GM23248 (cell line): ENCODE measurements around the gene CUZD1. TPM values are rescaled to one million over a fixed set of nuclear protein-coding genes. Genes with fewer than 3 reads are reported as not detected.
"Not testable (repeated sequence)": the region's sequence is repeated elsewhere in the genome, so short reads cannot be mapped to it uniquely, and the experiment has no call there.

Source experiments
- DNase-seq: peaks from one replicate; pipeline ENCODE4 v3.0.0-alpha.2; 2015
- H2AFZ ChIP-seq: fragments of 200-600 bp; sonication (generic); 2 replicates; pipeline ENCODE4 v1.6.1; 2016; ENCODE audit warnings: antibody characterized with exemption
- H3F3A ChIP-seq: fragments of 200-600 bp; sonication (generic); 2 replicates; pipeline ENCODE4 v1.6.1; 2016; ENCODE audit warnings: mild to moderate bottlenecking, antibody characterized with exemption, mixed run types; ENCODE audit not compliant: insufficient read depth
- H3K27ac ChIP-seq: fragments of 200-600 bp; sonication (generic); 2 replicates; pipeline ENCODE4 v1.5.1; 2016; ENCODE audit warnings: mild to moderate bottlenecking
- H3K27me3 ChIP-seq: fragments of 200-600 bp; sonication (generic); replicated peaks from 2 replicates; pipeline ENCODE4 v1.6.1; 2016; ENCODE audit warnings: mild to moderate bottlenecking; ENCODE audit not compliant: insufficient read depth
- H3K36me3 ChIP-seq: fragments of 200-600 bp; sonication (generic); 2 replicates; pipeline ENCODE4 v1.6.1; 2016; ENCODE audit warnings: low read depth, mild to moderate bottlenecking
- H3K4me1 ChIP-seq: fragments of 200-600 bp; sonication (generic); 2 replicates; pipeline ENCODE4 v1.6.1; 2016; ENCODE audit warnings: mild to moderate bottlenecking; ENCODE audit not compliant: insufficient read depth
- H3K4me2 ChIP-seq: fragments of 200-600 bp; sonication (generic); one replicate; pipeline ENCODE4 v1.6.1; 2016; ENCODE audit warnings: mild to moderate bottlenecking; ENCODE audit not compliant: unreplicated experiment
- H3K4me3 ChIP-seq: fragments of 200-600 bp; sonication (generic); 2 replicates; pipeline ENCODE4 v1.5.1; 2016; ENCODE audit warnings: mild to moderate bottlenecking
- H3K79me2 ChIP-seq: fragments of 200-600 bp; sonication (generic); 2 replicates; pipeline ENCODE4 v1.6.1; 2016; ENCODE audit warnings: mild to moderate bottlenecking; ENCODE audit not compliant: insufficient read depth
- H3K9ac ChIP-seq: fragments of 200-600 bp; sonication (generic); 2 replicates; pipeline ENCODE4 v1.6.1; 2016; ENCODE audit warnings: mild to moderate bottlenecking
- H3K9me2 ChIP-seq: fragments of 200-600 bp; sonication (generic); 2 replicates; pipeline ENCODE4 v1.6.1; 2016; ENCODE audit warnings: mixed run types, mild to moderate bottlenecking, moderate library complexity; ENCODE audit not compliant: insufficient read depth
- H3K9me3 ChIP-seq: fragments of 200-600 bp; sonication (generic); one replicate; pipeline ENCODE4 v1.6.1; 2017; ENCODE audit warnings: low read depth
- H4K20me1 ChIP-seq: fragments of 200-600 bp; sonication (generic); 2 replicates; pipeline ENCODE4 v1.6.0; 2016; ENCODE audit not compliant: insufficient read depth
- EZH2 ChIP-seq: fragments of 200-600 bp; sonication (generic); IDR thresholded peaks from 2 replicates; pipeline ENCODE4 v1.6.1; 2018; ENCODE audit warnings: antibody characterized with exemption, mild to moderate bottlenecking; ENCODE audit not compliant: insufficient read depth, poor library complexity, severe bottlenecking
- EZH2phosphoT487 ChIP-seq: fragments of 200-600 bp; sonication (generic); IDR thresholded peaks from 2 replicates; pipeline ENCODE4 v1.6.1; 2018; ENCODE audit warnings: antibody characterized with exemption, moderate library complexity, mild to moderate bottlenecking, low read depth; ENCODE audit not compliant: insufficient read depth
- WGBS, 2 experiments: methylation state at CpG; one replicate each; pipeline ENCODE4 v1.1.6; 2015 to 2017; ENCODE audit warnings: low lambda C conversion rate in 2 of 2, low coverage in 1 of 2; ENCODE audit errors: missing lambda C conversion rate in 2 of 2; 5-methylcytosine and 5-hydroxymethylcytosine counted together
- in situ Hi-C: fragments of 300-500 bp; cut with MboI; formaldehyde crosslinking; loops from 2 replicates; pipeline ENCODE4 v1.15.0; 2020
- polyA plus RNA-seq: library from polyadenylated mRNA; unstranded; fragments of >200 nt; fragmentation: Nextera tagmentation; extraction: Ambion mirVana; gene quantifications from 2 replicates; pipeline ENCODE4 v1.2.1, GENCODE V29; 2016
- total RNA-seq: library from RNA; depleted of rRNA; stranded (reverse); fragments of >200 nt; shearing (Covaris generic); gene quantifications from 2 replicates; pipeline ENCODE4 v1.2.3, GENCODE V29; 2014

Gene CUZD1
- total and polyA plus RNA-seq, 2 experiments from 2014 or later: 0.11 to 0.31 TPM

- Histone ChIP-seq H3K4me1 (peaks cover 54% of the 10 kb centered on the region), H3K36me3 (no peaks in the 10 kb centered on the region), H3K27ac (peak overlapping the region; percentile 38), H3K27me3 (no peaks in the 10 kb centered on the region), H2AFZ (no peak overlapping the region), H3K9ac (no peak overlapping the region), H3K4me2 (no peak overlapping the region), H3F3A (peaks cover 14% of the 10 kb centered on the region; the same call in 1 of the 2 replicates), H3K9me2 (no peaks in the 10 kb centered on the region), H4K20me1 (no peaks in the 10 kb centered on the region), H3K79me2 (peaks cover 85% of the 10 kb centered on the region), H3K4me3 (no peak overlapping the region), H3K9me3 (no peaks in the 10 kb centered on the region)
- in situ Hi-C loops: no loop called here
- WGBS, 2 experiments: 99 to 100% methylated on average over 2 of the region's 2 CpGs
- TF ChIP-seq EZH2 (no peak), EZH2phosphoT487 (no peak)
- DNase-seq: peak; percentile 31
These were observed 18.5 kb upstream of the CUZD1 start for GRCh38 chr10:122864194-122864592.

DNA sequence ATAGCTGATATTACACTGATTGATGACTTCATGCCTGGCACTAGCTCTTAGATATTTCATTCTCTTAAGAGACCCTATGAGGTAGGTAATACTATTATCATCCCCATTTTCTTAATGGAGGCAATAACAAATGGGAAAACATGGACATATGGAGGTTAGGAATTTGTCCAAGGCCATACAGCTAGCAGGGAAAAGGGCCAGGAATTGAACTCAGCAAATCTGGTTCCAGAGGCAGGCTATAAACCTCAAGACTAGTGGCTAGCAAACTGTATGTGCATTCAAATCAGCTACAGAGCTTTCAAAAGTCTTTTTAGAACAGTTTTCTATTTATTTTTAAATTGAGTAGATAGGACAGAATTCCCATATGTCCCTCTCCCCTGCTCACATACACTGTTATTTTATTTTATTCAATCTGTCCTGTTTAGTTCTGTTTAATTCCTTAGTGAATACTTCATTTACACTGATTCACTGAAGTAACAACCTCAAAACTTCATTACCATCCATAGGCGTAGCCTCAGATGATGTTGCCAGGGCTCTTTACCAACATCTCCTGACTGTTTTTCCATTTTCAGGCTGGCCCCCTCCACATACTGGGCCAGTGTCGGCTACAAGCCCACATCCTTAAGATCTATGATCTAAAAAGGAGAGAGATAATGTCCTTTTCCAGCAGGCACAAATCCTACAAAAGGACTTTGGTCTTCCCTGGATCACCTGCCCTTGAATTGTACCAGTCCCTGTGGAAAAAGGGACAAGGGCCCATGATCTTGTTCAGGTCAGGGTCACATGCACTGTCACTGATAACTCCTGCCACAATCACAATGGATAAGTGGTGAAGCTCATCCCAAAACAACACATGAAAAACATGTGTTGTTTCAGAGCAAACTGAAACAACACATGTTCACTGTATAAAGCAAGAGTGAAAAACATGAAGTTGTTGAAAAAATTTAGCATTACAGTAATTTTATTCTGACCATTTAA lies 17.8 kb upstream of the CUZD1 start:
- Histone ChIP-seq H3K9ac (no peak overlapping the region), H3F3A (peaks cover 14% of the 10 kb centered on the region; the same call in 1 of the 2 replicates), H3K4me1 (peaks cover 54% of the 10 kb centered on the region), H3K79me2 (peaks cover 90% of the 10 kb centered on the region), H3K27me3 (no peaks in the 10 kb centered on the region), H3K4me3 (no peak overlapping the region), H3K36me3 (no peaks in the 10 kb centered on the region), H3K9me3 (no peaks in the 10 kb centered on the region), H4K20me1 (no peaks in the 10 kb centered on the region), H3K27ac (peak overlapping the region; percentile 9; the same call in 1 of the 2 replicates), H3K9me2 (no peaks in the 10 kb centered on the region), H2AFZ (no peak overlapping the region), H3K4me2 (no peak overlapping the region)
- DNase-seq: no peak
- WGBS, 2 experiments: 89 to 98% methylated on average over 2 of the region's 2 CpGs
- TF ChIP-seq EZH2 (no peak), EZH2phosphoT487 (no peak)
- in situ Hi-C loops: no loop called here

DNA sequence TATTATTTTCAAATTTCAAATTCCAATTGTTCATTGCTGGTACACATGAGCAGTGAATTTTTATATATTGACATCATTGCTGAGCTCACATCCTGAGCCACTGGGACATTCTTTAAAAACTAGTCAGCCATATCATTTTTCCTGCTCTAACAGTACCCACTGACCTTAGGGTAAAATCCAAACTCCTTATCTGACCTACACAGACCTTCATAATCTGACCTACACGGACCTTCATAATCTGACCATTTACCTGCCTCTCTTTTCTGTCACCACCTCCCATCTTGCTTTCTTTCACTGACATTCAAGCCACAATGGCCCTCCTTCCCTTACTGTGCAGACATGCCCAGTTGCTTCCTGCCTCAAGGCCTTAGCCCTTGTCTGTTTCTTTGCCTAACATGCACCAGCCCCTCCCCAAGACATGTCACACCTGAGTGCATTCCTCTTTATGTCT lies 16.1 kb upstream of the CUZD1 start:
- in situ Hi-C loops: no loop called here
- H4K20me1 ChIP-seq: no peaks in the 10 kb centered on the region
- TF ChIP-seq EZH2: no peak
- no peak for TF ChIP-seq EZH2phosphoT487
- H3K4me1 ChIP-seq: peaks cover 62% of the 10 kb centered on the region
- DNase-seq: peak; percentile 80
- H3K9me2 ChIP-seq: no peaks in the 10 kb centered on the region
- peak overlapping the region; percentile 64 for H3K27ac ChIP-seq
- H3K79me2 ChIP-seq: peaks cover 89% of the 10 kb centered on the region
- peak overlapping the region; percentile 12; the same call in 1 of the 2 replicates for H2AFZ ChIP-seq
- peaks cover 10% of the 10 kb centered on the region for H3F3A ChIP-seq
- H3K27me3 ChIP-seq: no peaks in the 10 kb centered on the region
- H3K4me3 ChIP-seq: no peak overlapping the region; the same call in 1 of the 2 replicates
- WGBS, 2 experiments: 4 to 20% methylated on average over 1 of the region's 1 CpG
- peak overlapping the region; percentile 67 for H3K4me2 ChIP-seq
- no peaks in the 10 kb centered on the region for H3K9me3 ChIP-seq
- H3K36me3 ChIP-seq: no peaks in the 10 kb centered on the region
- 0 out of 2 replicates have a peak overlapping the region, but pooled peaks have one; percentile 12 for H3K9ac ChIP-seq

DNA sequence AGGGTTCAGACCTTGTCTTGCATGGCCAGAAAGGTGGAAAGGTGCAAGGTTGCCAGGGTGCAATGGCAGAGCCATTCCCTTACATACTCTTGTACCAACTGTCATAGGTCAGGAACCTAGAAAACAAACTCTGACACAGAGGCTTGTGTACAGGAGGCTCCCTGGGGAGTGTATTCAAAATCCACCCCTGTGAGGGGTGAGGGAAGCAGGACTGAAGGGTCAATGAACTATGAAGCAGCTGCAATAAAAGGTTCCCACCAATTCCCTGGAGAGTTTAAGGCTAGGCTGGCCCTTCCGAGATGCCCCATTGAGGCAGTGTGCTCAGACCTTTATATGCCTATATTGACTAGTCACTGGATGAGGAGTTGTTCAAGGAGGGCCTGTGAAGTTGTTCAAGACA lies 13.9 kb upstream of the CUZD1 start:
- Histone ChIP-seq H3K4me1 (peaks cover 68% of the 10 kb centered on the region), H2AFZ (no peak overlapping the region), H3K27ac (no peak overlapping the region), H4K20me1 (no peaks in the 10 kb centered on the region), H3F3A (peaks cover 20% of the 10 kb centered on the region), H3K9me2 (no peaks in the 10 kb centered on the region), H3K4me3 (no peak overlapping the region), H3K36me3 (no peaks in the 10 kb centered on the region), H3K79me2 (peaks cover 67% of the 10 kb centered on the region), H3K27me3 (no peaks in the 10 kb centered on the region), H3K4me2 (no peak overlapping the region), H3K9ac (no peak overlapping the region), H3K9me3 (no peaks in the 10 kb centered on the region)
- in situ Hi-C loops: no loop called here
- TF ChIP-seq EZH2phosphoT487 (no peak), EZH2 (no peak)
- no peak for DNase-seq
- WGBS, 2 experiments: 93 to 100% methylated on average over 1 of the region's 1 CpG

DNA sequence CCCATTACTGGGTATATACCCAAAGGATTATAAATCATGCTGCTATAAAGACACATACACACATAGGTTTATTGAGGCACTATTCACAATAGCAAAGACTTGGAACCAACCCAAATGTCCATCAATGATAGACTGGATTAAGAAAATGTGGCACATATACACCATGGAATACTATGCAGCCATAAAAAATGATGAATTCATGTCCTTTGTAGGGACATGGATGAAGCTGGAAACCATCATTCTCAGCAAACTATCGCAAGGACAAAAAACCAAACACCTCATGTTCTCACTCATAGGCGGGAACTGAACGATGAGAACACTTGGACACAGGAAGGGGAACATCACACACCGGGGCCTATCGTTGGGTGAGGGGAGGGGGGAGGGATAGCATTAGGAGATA lies 12.4 kb upstream of the CUZD1 start:
- H3K9me2 ChIP-seq, H3K4me2 ChIP-seq, H3K36me3 ChIP-seq, H3K27ac ChIP-seq, H3K9ac ChIP-seq, H2AFZ ChIP-seq, DNase-seq, H3K9me3 ChIP-seq, H3K4me3 ChIP-seq, H3K27me3 ChIP-seq, in situ Hi-C loops, H4K20me1 ChIP-seq: not testable (repeated sequence)
- WGBS, 2 experiments: 99 to 100% methylated on average over 5 of the region's 5 CpGs
- Histone ChIP-seq H3F3A (peaks cover 35% of the 10 kb centered on the region), H3K4me1 (peaks cover 68% of the 10 kb centered on the region), H3K79me2 (peaks cover 52% of the 10 kb centered on the region)
